HG02938 (cell line): ENCODE results near the gene KRTAP20-2.

Experiments used
- ATAC-seq: cut with Tn5 transposase; IDR thresholded peaks from one replicate; pipeline ENCODE4 v1.9.1; 2021; ENCODE audit warnings: mild to moderate bottlenecking, moderate library complexity; ENCODE audit not compliant: unreplicated experiment

Gene KRTAP20-2

GRCh38 chr21:30672985-30673650, 38.1 kb downstream of the KRTAP20-2 start:
- ATAC-seq: no peak

GRCh38 chr21:30674312-30674711, 39.3 kb downstream of the KRTAP20-2 start:
- no peak for ATAC-seq

- no peak for ATAC-seq
Observed at GRCh38 chr21:30676737-30677136, 41.7 kb downstream of the KRTAP20-2 start.

GRCh38 chr21:30680586-30680985, 45.6 kb downstream of the KRTAP20-2 start:
- ATAC-seq: no peak

- no peak for ATAC-seq
Observed at GRCh38 chr21:30684506-30684905, 49.5 kb downstream of the KRTAP20-2 start.
